GM11168 (cell line): ENCODE measurements around the gene SCN4A.
"Not testable (repeated sequence)": the region's sequence is repeated elsewhere in the genome, so short reads cannot be mapped to it uniquely, and the experiment has no call there.

ENCODE experiments used
- in situ Hi-C: fragments of 300-500 bp; cut with MboI; formaldehyde crosslinking; loops from one replicate; pipeline ENCODE4 v1.12.0; 2022; ENCODE audit warnings: low sequenced_read_pairs; ENCODE audit not compliant: unreplicated experiment

The SCN4A gene

DNA sequence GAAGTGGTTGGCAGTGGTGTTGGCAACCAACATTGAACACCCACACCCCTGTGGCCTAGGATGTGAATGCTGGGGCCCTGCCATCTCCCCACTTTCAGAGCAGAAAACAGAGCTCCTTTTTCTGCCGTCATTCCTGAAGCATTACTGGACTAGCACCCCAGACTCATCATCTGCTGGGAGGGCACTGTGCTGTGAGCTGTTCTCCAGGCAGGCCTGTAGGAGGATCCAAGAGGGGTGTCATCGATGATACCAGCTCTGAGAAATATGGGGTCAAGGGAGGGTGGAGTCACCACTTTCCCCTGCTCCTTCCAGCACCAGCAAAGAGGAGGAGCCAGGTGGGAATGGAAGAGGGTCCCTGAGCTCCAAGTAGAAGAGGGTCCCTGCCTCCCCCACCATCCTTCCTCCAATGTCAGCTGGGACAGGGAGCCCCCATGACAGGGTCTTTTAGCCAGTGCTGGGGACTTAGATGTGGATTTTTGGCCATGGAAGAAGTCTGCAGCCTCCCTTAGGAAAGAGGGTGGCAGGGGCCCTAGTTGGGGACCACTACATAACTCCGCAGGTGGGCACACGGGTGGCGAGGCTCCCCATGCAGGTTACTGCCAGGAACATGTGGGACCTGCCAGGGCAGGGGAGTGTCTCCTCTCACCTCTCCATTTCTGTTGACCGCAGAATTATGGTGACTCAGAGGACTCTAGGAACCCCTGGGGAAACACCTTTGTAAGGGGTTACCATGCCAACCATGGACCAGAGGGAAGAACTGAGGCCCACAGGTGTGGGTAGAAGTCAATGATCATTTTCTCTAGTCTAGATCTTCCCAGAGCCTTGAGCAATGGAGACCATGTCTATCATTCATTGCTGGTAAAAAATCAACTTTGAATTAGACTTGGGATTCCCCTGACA, 73.6 kb downstream of the SCN4A start:
- in situ Hi-C loops: not testable (repeated sequence)

DNA sequence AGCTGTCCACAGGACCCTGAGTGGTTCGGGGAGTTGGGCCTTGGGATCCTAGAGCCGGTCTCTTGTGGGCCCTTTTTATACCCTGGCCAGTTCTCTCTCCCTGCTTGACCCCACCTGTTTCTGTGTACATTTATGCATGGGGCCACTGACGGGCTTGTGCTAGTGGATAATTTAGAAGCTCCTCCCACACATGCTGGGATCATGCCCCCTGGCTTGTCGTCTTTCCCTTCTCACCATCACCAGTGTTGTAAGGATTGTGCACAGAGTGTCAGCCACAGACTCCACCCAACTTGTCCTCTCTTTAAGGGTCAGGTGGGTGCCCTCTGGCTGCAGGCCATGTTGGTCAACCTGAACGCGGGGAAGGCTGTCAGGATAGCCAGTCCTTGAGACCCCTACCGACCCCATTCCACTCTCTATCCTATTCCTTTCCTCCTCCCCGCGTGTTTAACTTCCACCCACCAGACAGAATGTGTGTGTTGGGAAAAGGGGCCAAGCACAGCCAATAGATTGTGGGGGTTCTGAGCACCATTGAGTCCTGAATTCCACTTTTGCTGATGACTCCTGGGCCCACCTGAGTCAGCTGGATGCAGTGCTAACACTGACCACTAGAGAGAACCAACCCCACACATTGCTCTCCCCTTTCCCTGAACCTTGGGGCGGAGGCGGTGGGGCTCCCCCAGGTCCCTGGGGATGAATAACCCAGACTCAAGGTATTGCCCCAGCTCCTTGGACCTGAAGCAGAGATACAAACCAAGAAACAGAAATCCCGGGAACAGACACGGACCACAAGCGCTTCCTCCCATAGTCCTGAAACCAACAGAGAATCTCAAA, 76.0 kb downstream of the SCN4A start, which contains the start of gene CSH1:
Gene CSH1 (minus strand): TSS at position 51 of the 831 bp plus-strand sequence. CDS start 63 bp downstream, outside the sequence.
- in situ Hi-C loops: not testable (repeated sequence)

DNA sequence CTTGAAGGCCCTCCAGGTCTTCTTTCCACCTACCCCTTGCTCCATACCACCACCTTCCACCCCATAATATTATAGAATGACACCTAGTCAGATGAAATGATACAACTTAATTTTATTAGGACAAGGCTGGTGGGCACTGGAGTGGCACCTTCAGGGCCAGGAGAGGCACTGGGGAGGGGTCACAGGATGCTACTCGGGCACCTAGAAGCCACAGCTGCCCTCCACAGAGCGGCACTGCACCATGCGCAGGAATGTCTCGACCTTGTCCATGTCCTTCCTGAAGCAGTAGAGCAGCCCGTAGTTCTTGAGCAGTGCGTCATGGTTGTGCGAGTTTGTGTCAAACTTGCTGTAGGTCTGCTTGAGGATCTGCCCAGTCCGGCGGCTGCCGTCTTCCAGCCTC, 77.9 kb downstream of the SCN4A start:
- in situ Hi-C loops: not testable (repeated sequence)

DNA sequence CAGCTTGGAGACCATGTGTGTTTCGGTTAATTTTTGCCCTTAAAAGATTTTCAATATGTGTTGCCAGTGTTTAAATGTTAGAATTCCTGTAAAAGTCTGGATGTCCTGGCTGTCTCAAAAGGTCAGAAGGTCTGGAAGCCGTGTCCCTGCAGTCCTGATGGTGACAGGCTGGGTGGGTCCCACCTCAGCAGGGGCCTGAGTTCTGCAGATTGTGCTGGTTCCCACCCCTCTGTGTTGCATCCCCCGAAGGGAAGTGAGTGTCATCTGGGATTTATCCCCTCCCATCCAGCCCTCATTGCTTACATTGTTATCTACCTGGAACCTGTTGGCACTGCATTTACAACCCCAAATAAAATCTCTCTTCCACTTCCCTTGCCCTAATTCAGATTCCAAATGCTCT, 78.7 kb downstream of the SCN4A start:
- in situ Hi-C loops: not testable (repeated sequence)

DNA sequence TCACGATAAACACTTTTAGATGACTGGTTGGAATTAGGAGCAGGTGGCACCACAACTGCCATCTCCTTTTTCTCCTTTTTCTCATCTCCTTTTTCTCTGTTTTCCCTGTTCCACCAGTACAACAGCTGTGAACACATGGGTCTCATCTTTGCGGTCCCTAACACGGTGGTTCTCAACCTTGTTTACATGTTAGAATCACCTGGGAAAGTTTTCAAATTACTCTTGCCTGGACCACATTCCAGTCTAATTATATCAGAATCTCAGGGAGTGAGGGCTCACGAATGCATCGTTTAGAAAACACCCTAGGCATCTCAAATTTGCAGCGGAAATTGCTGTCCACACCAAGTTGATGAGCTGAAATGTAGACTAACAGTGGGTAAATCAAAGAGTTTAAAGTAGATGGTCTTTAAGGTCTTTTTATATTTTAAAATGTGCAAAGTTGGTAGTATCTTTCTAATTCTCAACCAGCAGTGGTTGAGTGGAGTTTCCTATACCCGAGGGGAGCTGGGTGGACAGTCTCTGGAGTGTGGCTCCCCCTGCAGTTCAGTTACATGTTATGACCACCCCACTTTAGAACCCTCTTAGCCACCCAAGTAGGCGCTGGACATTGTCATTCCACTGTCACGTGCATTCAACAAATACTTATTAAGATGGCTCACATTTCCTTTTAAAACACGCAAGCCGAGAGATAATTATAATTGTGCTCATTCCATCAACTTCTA, 80.2 kb downstream of the SCN4A start:
- in situ Hi-C loops: not testable (repeated sequence)

DNA sequence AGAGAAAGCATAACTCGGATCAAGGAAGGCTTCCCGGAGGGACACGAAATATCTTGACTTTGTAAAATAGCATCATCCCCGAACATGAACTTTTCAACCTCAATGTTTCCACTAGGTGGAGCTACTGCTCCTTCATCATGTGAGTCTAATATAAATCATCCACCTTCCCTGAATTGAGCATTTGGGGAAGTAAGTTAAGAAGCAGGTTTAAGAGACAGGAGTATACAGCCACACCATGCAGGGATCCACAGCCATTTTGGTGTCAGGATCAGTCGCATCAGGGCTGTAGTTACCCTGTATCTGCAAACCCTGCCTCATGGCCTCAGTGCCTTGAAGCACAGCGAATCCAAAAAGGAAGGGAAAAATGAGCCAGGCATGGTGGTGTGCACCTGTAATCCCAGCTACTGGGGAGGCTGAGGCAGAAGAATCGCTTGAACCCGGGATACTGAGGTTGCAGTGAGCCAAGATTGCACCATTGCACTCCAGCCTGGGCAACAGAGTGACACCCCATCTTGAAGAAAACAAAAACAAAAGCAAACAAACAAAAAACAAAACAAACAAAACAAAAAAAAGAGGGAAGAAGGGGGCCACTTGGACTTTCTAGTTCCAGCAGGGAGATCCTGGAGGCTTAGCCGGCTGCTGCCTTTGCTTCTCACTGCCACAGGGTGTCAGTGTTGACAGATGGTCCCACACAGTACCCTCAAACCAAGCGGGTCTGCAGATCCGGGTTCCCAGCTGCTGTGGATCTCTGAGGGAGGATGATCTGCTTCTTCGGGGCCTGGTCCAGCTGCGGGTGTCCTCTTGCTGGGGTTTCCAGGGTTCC, 83.5 kb downstream of the SCN4A start:
- in situ Hi-C loops: not testable (repeated sequence)
